Measurements from ENCODE around the gene PRR29.

PRR29 gene

GRCh38 chr17:63998050-63998720, at the start of gene PRR29:
PRR29 (plus strand) TSS chr17:63998351; CDS start chr17:63998365, 14 bp downstream.
- peak; percentile 29 for DNase-seq (ENCODE audit: low spot score)

GRCh38 chr17:63948521-63948920, 49.6 kb upstream of the PRR29 start:
- DNase-seq (ENCODE audit: low spot score), result no peak

- DNase-seq (ENCODE audit: low spot score), result no peak
Measured at GRCh38 chr17:63949576-63950250, 48.4 kb upstream of the PRR29 start.

- DNase-seq (ENCODE audit: low spot score), result no peak
Measured at GRCh38 chr17:63950940-63951907, 46.9 kb upstream of the PRR29 start.

GRCh38 chr17:63954402-63955063, 43.6 kb upstream of the PRR29 start:
- DNase-seq (ENCODE audit: low spot score), result no peak

- DNase-seq (ENCODE audit: low spot score), result no peak
Measured at GRCh38 chr17:63955232-63955631, 42.9 kb upstream of the PRR29 start.

GRCh38 chr17:63955791-63956190, 42.4 kb upstream of the PRR29 start:
- DNase-seq (ENCODE audit: low spot score), result no peak

GRCh38 chr17:63956296-63956920, 41.7 kb upstream of the PRR29 start:
- no peak for DNase-seq (ENCODE audit: low spot score)

GRCh38 chr17:63960006-63960405, 38.1 kb upstream of the PRR29 start:
- no peak for DNase-seq (ENCODE audit: low spot score)

- DNase-seq (ENCODE audit: low spot score), result no peak
Measured at GRCh38 chr17:63960430-63960829, 37.7 kb upstream of the PRR29 start.

GRCh38 chr17:63961355-63962212, 36.6 kb upstream of the PRR29 start:
- no peak for DNase-seq (ENCODE audit: low spot score)

GRCh38 chr17:63962298-63962744, 35.8 kb upstream of the PRR29 start:
- DNase-seq (ENCODE audit: low spot score), result no peak

- DNase-seq (ENCODE audit: low spot score), result no peak
Measured at GRCh38 chr17:63963123-63963522, 35.0 kb upstream of the PRR29 start.

GRCh38 chr17:63966646-63967264, 31.4 kb upstream of the PRR29 start:
- DNase-seq (ENCODE audit: low spot score), result no peak

- no peak for DNase-seq (ENCODE audit: low spot score)
Measured at GRCh38 chr17:63967953-63968352, 30.2 kb upstream of the PRR29 start.

GRCh38 chr17:63969278-63969677, 28.9 kb upstream of the PRR29 start:
- DNase-seq (ENCODE audit: low spot score), result no peak

GRCh38 chr17:63972796-63973195, 25.4 kb upstream of the PRR29 start, which contains the start of gene SCN4A:
SCN4A (minus strand) TSS chr17:63972918; CDS start chr17:63972841, 77 bp downstream.
- DNase-seq (ENCODE audit: low spot score), result no peak

GRCh38 chr17:63973247-63973646, 24.9 kb upstream of the PRR29 start:
- no peak for DNase-seq (ENCODE audit: low spot score)

- DNase-seq (ENCODE audit: low spot score), result no peak
Measured at GRCh38 chr17:63973930-63974593, 24.1 kb upstream of the PRR29 start.

All from pons (tissue), 1 donor.